ENCODE results near the gene SCYGR2. TPM values are rescaled to one million over a fixed set of nuclear protein-coding genes. Genes with fewer than 3 reads are reported as not detected.

The SCYGR2 gene
- polyA plus RNA-seq, 1 of the 3 experiments (the other 2 are of a cell fraction): not detected

DNA sequence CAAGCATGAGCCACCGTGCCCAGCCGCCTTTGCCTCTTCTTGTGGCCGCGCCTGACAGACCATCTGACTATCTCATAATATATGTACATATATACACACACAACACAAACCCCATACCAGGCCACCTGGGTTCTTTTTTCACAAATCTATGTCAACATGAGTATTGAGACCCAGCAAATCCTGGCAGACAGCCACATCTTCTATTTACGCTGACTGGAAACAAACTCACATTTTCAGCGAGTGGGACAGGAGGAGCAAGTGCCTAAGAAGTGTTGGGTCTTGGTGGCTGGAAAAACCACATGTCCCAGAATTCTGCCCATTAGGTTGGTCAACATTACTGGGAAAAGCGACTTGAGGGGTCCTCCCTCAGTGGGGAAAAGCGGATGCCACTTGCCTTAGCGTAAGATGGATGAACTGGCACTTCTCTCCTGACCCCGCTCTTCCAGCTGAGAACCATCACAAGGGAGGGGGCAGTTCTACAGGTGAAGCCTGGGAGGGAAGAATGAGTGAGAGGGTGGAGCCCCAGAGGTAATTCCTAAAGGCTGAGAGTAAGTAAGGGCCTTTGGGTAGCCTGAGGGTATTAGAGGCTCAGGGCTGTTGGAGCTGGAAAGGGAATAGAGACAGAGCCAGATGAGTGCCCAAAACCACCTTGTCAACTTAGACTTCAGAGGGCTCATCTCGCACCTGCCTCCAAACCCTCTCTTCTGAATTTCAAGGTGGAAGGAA, 14.0 kb downstream of the SCYGR2 start (continued):
- TF ChIP-seq, protein P1, sequence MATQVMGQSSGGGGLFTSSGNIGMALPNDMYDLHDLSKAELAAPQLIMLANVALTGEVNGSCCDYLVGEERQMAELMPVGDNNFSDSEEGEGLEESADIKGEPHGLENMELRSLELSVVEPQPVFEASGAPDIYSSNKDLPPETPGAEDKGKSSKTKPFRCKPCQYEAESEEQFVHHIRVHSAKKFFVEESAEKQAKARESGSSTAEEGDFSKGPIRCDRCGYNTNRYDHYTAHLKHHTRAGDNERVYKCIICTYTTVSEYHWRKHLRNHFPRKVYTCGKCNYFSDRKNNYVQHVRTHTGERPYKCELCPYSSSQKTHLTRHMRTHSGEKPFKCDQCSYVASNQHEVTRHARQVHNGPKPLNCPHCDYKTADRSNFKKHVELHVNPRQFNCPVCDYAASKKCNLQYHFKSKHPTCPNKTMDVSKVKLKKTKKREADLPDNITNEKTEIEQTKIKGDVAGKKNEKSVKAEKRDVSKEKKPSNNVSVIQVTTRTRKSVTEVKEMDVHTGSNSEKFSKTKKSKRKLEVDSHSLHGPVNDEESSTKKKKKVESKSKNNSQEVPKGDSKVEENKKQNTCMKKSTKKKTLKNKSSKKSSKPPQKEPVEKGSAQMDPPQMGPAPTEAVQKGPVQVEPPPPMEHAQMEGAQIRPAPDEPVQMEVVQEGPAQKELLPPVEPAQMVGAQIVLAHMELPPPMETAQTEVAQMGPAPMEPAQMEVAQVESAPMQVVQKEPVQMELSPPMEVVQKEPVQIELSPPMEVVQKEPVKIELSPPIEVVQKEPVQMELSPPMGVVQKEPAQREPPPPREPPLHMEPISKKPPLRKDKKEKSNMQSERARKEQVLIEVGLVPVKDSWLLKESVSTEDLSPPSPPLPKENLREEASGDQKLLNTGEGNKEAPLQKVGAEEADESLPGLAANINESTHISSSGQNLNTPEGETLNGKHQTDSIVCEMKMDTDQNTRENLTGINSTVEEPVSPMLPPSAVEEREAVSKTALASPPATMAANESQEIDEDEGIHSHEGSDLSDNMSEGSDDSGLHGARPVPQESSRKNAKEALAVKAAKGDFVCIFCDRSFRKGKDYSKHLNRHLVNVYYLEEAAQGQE (IDR thresholded peaks at IDR 0.05; ENCODE audit: low read depth, low read length): no peak
- TF ChIP-seq TEAD4 (IDR thresholded peaks at IDR 0.05; ENCODE audit: borderline replicate concordance, insufficient read depth): no peak
- no peak for TF ChIP-seq RCOR1 (IDR thresholded peaks at IDR 0.05; ENCODE audit: low read length)

DNA sequence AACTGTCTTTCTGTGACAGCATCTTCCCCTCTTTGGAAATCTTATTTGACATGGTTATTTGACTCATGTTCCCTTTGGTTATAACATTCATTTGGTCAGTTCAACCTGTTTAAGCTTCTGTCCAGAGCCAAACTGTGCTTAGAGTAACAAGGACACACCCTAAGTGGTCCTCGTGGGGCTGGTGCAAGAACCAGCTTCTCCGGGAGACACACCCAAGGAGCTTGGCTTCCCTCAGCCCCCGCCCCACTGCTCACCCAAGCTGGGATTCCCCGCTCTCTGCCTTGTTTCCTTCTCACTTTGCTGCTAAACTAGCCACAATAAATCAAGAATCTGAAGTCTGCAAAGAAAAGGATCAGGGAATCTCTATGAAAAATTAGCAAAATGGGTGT, 14.6 kb downstream of the SCYGR2 start:
- no peak for DNase-seq
- Histone ChIP-seq H3K27me3 (ENCODE audit: insufficient read depth) (no peaks in the 10 kb centered on the region), H3K4me1 (ENCODE audit: control insufficient read depth in 1 of 2, insufficient read depth in 2 of 2, low read depth in 1 of 2, low read length in 1 of 2) (no peaks in the 10 kb centered on the region; a peak in 1 of 4 replicates), H2AFZ (ENCODE audit: low read depth) (no peak overlapping the region), H3F3A (replicated peaks; ENCODE audit: insufficient read depth) (no peaks in the 10 kb centered on the region), H3K79me2 (ENCODE audit: insufficient read depth) (no peaks in the 10 kb centered on the region), H3K9me3 (no peaks in the 10 kb centered on the region), H3K4me3 (ENCODE audit: low read depth in 2 of 2, low read length in 1 of 2) (no peak overlapping the region), H3K9ac (no peak overlapping the region), H3K9me2 (no peaks in the 10 kb centered on the region), H3K27ac (ENCODE audit: low read depth in 2 of 2, low read length in 1 of 2) (no peak overlapping the region), H3K36me3 (replicated peaks in 1 of 2; ENCODE audit: control insufficient read depth in 1 of 2, insufficient read depth in 2 of 2, low read length in 1 of 2) (no peaks in the 10 kb centered on the region), H3K4me2 (no peak overlapping the region), H4K20me1 (ENCODE audit: insufficient read depth) (no peaks in the 10 kb centered on the region)
- 48% methylated on average over 4 of the region's 4 CpGs for WGBS (ENCODE audit: low lambda C conversion rate)
- TF ChIP-seq, protein P2, sequence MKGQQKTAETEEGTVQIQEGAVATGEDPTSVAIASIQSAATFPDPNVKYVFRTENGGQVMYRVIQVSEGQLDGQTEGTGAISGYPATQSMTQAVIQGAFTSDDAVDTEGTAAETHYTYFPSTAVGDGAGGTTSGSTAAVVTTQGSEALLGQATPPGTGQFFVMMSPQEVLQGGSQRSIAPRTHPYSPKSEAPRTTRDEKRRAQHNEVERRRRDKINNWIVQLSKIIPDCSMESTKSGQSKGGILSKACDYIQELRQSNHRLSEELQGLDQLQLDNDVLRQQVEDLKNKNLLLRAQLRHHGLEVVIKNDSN (IDR thresholded peaks at IDR 0.05; ENCODE audit: borderline replicate concordance, low read depth): no peak
- TF ChIP-seq RFX5 (IDR thresholded peaks at IDR 0.05; ENCODE audit: low read length): no peak
- ChIA-PET POLR2A (no interaction called here), CTCF (interaction anchor here (2.5 kb wide), 1 partner anchor 45 kb away, joined by 7 read pairs; no protein-coding TSS in a partner anchor)

DNA sequence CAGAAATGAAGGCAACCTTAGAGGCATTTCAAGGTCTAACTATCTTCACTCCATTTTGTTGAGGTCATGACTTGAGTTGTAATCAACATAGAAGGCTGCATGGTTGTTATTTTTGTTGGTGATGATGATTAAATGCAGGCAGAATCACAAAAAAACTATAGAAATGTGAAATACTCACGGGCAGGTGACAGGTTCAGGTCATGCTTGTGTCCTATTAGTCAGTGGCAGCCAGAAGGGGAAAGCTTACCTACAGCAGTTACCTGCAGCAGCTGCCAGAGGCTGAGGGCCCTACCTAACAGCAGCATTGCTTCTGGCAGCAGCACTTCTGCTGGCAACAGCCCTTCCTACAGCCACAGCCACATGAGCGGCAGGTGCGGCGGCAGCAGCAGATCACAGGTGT, 15.6 kb downstream of the SCYGR2 start:
- no peaks in the 10 kb centered on the region; a peak in 1 of 4 replicates for H3K4me1 ChIP-seq (ENCODE audit: control insufficient read depth in 1 of 2, insufficient read depth in 2 of 2, low read depth in 1 of 2, low read length in 1 of 2)
- H3K9me2 ChIP-seq: no peaks in the 10 kb centered on the region
- 0% methylated on average over 1 of the region's 4 CpGs for WGBS (ENCODE audit: low lambda C conversion rate)
- no peak overlapping the region for H3K4me2 ChIP-seq
- no peaks in the 10 kb centered on the region for H3K9me3 ChIP-seq
- DNase-seq: no peak
- no peak overlapping the region for H3K9ac ChIP-seq
- H3K36me3 ChIP-seq (replicated peaks in 1 of 2; ENCODE audit: control insufficient read depth in 1 of 2, insufficient read depth in 2 of 2, low read length in 1 of 2): no peaks in the 10 kb centered on the region
- H4K20me1 ChIP-seq (ENCODE audit: insufficient read depth): no peaks in the 10 kb centered on the region
- POLR2A ChIA-PET: no interaction called here
- H3F3A ChIP-seq (replicated peaks; ENCODE audit: insufficient read depth): no peaks in the 10 kb centered on the region
- no peak overlapping the region for H2AFZ ChIP-seq (ENCODE audit: low read depth)
- H3K27ac ChIP-seq (ENCODE audit: low read depth in 2 of 2, low read length in 1 of 2): no peak overlapping the region
- H3K4me3 ChIP-seq (ENCODE audit: low read depth in 2 of 2, low read length in 1 of 2): no peak overlapping the region
- no peaks in the 10 kb centered on the region for H3K27me3 ChIP-seq (ENCODE audit: insufficient read depth)
- H3K79me2 ChIP-seq (ENCODE audit: insufficient read depth): no peaks in the 10 kb centered on the region
- CTCF ChIA-PET: interaction anchor here (2.5 kb wide), 1 partner anchor 44 kb away, joined by 7 read pairs; no protein-coding TSS in a partner anchor
- TF ChIP-seq, protein P1 (IDR thresholded peaks at IDR 0.05; ENCODE audit: low read depth, low read length): no peak
- TF ChIP-seq GATA2 (CRISPR knock-in tag; IDR thresholded peaks at IDR 0.05) (no peak), YY1 (IDR thresholded peaks at IDR 0.05; ENCODE audit: low read depth) (no peak), FOXJ3 (CRISPR knock-in tag; IDR thresholded peaks at IDR 0.05) (no peak), TAF1 (IDR thresholded peaks at IDR 0.05; ENCODE audit: borderline replicate concordance, low read depth, low read length) (no peak), MEF2A (IDR thresholded peaks at IDR 0.05; ENCODE audit: borderline replicate concordance, low read depth) (no peak), ELF1 (IDR thresholded peaks at IDR 0.05) (no peak)
- TF ChIP-seq, protein P3, sequence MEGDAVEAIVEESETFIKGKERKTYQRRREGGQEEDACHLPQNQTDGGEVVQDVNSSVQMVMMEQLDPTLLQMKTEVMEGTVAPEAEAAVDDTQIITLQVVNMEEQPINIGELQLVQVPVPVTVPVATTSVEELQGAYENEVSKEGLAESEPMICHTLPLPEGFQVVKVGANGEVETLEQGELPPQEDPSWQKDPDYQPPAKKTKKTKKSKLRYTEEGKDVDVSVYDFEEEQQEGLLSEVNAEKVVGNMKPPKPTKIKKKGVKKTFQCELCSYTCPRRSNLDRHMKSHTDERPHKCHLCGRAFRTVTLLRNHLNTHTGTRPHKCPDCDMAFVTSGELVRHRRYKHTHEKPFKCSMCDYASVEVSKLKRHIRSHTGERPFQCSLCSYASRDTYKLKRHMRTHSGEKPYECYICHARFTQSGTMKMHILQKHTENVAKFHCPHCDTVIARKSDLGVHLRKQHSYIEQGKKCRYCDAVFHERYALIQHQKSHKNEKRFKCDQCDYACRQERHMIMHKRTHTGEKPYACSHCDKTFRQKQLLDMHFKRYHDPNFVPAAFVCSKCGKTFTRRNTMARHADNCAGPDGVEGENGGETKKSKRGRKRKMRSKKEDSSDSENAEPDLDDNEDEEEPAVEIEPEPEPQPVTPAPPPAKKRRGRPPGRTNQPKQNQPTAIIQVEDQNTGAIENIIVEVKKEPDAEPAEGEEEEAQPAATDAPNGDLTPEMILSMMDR (IDR thresholded peaks at IDR 0.05): no peak
- TF ChIP-seq, protein P4, sequence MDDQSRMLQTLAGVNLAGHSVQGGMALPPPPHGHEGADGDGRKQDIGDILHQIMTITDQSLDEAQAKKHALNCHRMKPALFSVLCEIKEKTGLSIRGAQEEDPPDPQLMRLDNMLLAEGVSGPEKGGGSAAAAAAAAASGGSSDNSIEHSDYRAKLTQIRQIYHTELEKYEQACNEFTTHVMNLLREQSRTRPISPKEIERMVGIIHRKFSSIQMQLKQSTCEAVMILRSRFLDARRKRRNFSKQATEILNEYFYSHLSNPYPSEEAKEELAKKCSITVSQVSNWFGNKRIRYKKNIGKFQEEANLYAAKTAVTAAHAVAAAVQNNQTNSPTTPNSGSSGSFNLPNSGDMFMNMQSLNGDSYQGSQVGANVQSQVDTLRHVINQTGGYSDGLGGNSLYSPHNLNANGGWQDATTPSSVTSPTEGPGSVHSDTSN (IDR thresholded peaks at IDR 0.05): no peak
